HG02973 (cell line): ENCODE data around the gene GMDS.

Experiments
- ATAC-seq: cut with Tn5 transposase; IDR thresholded peaks from one replicate; pipeline ENCODE4 v1.9.1; 2021; ENCODE audit warnings: moderate library complexity; ENCODE audit not compliant: unreplicated experiment

The GMDS gene

GRCh38 chr6:1786455-1787453 lies 458.7 kb downstream of the GMDS start:
- no peak for ATAC-seq

- no peak for ATAC-seq
Observed at GRCh38 chr6:1784422-1784884, 461.0 kb downstream of the GMDS start.

- ATAC-seq: no peak
Observed at GRCh38 chr6:1781817-1782184, 463.6 kb downstream of the GMDS start.

- ATAC-seq: no peak
Observed at GRCh38 chr6:1781152-1781816, 464.1 kb downstream of the GMDS start.

GRCh38 chr6:1780251-1780867 lies 465.0 kb downstream of the GMDS start:
- no peak for ATAC-seq

GRCh38 chr6:1778686-1779235 lies 466.6 kb downstream of the GMDS start:
- no peak for ATAC-seq

- ATAC-seq: no peak
Observed at GRCh38 chr6:1777921-1778685, 467.3 kb downstream of the GMDS start.

GRCh38 chr6:1775441-1775840 lies 470.0 kb downstream of the GMDS start:
- ATAC-seq: no peak

GRCh38 chr6:1774226-1774915 lies 471.0 kb downstream of the GMDS start:
- no peak for ATAC-seq

- no peak for ATAC-seq
Observed at GRCh38 chr6:1773700-1774099, 471.7 kb downstream of the GMDS start.

GRCh38 chr6:1770968-1771723 lies 474.3 kb downstream of the GMDS start:
- ATAC-seq: no peak

GRCh38 chr6:1770435-1770843 lies 475.0 kb downstream of the GMDS start:
- ATAC-seq: no peak

- ATAC-seq: no peak
Observed at GRCh38 chr6:1767481-1768246, 477.7 kb downstream of the GMDS start.

GRCh38 chr6:1766654-1767053 lies 478.8 kb downstream of the GMDS start:
- no peak for ATAC-seq

- no peak for ATAC-seq
Observed at GRCh38 chr6:1765160-1765903, 480.1 kb downstream of the GMDS start.

GRCh38 chr6:1764397-1764987 lies 480.9 kb downstream of the GMDS start:
- ATAC-seq: no peak

GRCh38 chr6:1763404-1763803 lies 482.0 kb downstream of the GMDS start:
- ATAC-seq: no peak
